ENCODE results near the gene MAB21L3. TPM values are rescaled to one million over a fixed set of nuclear protein-coding genes. Genes with fewer than 3 reads are reported as not detected.

The MAB21L3 gene
- total and polyA plus RNA-seq, 2 experiments from 2014 or later, result not detected

- H3K4me3 Mint-ChIP-seq, result no peak overlapping the region
- H3K36me3 ChIP-seq (ENCODE audit: insufficient read depth), result no peaks in the 10 kb centered on the region
- no peaks in the 10 kb centered on the region for H3K4me1 Mint-ChIP-seq
- no peaks in the 10 kb centered on the region for H3K9me2 ChIP-seq (ENCODE audit: insufficient read depth)
- H3K9me3 Mint-ChIP-seq, result no peaks in the 10 kb centered on the region
- H3K27ac ChIP-seq (ENCODE audit: low read depth), result no peak overlapping the region
- no peak for DNase-seq (ENCODE audit: low spot score)
- no peak overlapping the region for H3K27ac Mint-ChIP-seq
- no peak for ATAC-seq
- no peaks in the 10 kb centered on the region for H3K79me2 ChIP-seq (replicated peaks; ENCODE audit: insufficient read depth)
- H3K36me3 Mint-ChIP-seq (ENCODE audit: low read depth), result no peaks in the 10 kb centered on the region
- no peaks in the 10 kb centered on the region for H3K4me1 ChIP-seq (ENCODE audit: insufficient read depth)
- no peaks in the 10 kb centered on the region for H3F3A ChIP-seq (replicated peaks; ENCODE audit: low read depth)
- H3K4me3 ChIP-seq, result no peak overlapping the region
- no peaks in the 10 kb centered on the region for H4K20me1 ChIP-seq (replicated peaks; ENCODE audit: insufficient read depth)
- peaks cover 3% of the 10 kb centered on the region for H3K27me3 Mint-ChIP-seq (ENCODE audit: insufficient read depth, low read depth, poor library complexity)
- H3K27me3 ChIP-seq (ENCODE audit: insufficient read depth), result no peaks in the 10 kb centered on the region
- no peak overlapping the region for H3K4me2 ChIP-seq
- TF ChIP-seq REST (IDR thresholded peaks at IDR 0.05; ENCODE audit: unreplicated experiment) (no peak), EZH2phosphoT487 (IDR thresholded peaks at IDR 0.05; ENCODE audit: unreplicated experiment) (no peak), EZH2 (IDR thresholded peaks at IDR 0.05; ENCODE audit: low read depth, unreplicated experiment) (no peak), ZNF331 (CRISPR knock-in tag; IDR thresholded peaks at IDR 0.05; ENCODE audit: low read depth) (no peak), POLR2AphosphoS5 (IDR thresholded peaks at IDR 0.05; ENCODE audit: low read depth) (no peak), ETS1 (IDR thresholded peaks at IDR 0.05) (no peak), CREB1 (CRISPR knock-in tag; IDR thresholded peaks at IDR 0.05; ENCODE audit: low read depth) (no peak), ZNF114 (CRISPR knock-in tag; IDR thresholded peaks at IDR 0.05) (no peak), JUNB (IDR thresholded peaks at IDR 0.05; ENCODE audit: unreplicated experiment) (no peak), ZNF462 (CRISPR knock-in tag; IDR thresholded peaks at IDR 0.05) (no peak), NANOG (IDR thresholded peaks at IDR 0.05; ENCODE audit: borderline replicate concordance) (no peak), STAT1 (IDR thresholded peaks at IDR 0.05; ENCODE audit: unreplicated experiment) (no peak), CTCF (conservative IDR thresholded peaks at IDR 0.05; ENCODE audit: low read depth in 2 of 2) (no peak)
- H2AFZ ChIP-seq, result no peak overlapping the region
These were observed 16.1 kb downstream of the MAB21L3 start for GRCh38 chr1:116127123-116127847.

All from GM23338 (cell line).